Measurements from ENCODE around the gene DPH6. TPM values are rescaled to one million over a fixed set of nuclear protein-coding genes. Genes with fewer than 3 reads are reported as not detected.
"Not testable (repeated sequence)": the region's sequence is repeated elsewhere in the genome, so short reads cannot be mapped to it uniquely, and the experiment has no call there.

DPH6 gene
- total RNA-seq, 2 experiments from 2014 or later, result 20.0 to 20.5 TPM

DNA sequence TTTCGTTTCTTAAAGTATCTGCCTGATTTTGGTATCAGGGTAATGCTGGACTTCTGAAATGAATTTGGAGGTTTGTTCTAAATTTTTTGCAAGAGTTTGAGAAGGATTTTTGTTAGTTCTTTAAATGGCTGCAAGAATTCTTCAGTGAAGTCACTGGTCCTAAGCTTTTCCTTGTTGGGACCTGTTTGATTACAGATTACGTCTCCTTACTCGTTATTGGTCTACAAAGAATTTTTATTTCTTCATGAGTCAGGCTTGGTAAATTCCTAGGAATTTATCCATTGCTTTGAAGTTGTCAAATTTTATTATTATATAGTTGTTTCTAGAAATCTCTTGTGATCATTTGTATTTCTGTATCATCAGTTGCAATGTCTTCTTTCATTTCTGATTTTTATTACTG, 196.0 kb downstream of the DPH6 start:
- no peaks in the 10 kb centered on the region for H3K4me1 Mint-ChIP-seq (ENCODE audit: low read depth)
- DNase-seq, result no peak
- H3K9me3 Mint-ChIP-seq, result peaks cover 37% of the 10 kb centered on the region
- no peak overlapping the region for H3K27ac Mint-ChIP-seq
- no peak overlapping the region for H3K4me3 Mint-ChIP-seq
- no peaks in the 10 kb centered on the region for H3K36me3 Mint-ChIP-seq (ENCODE audit: low read depth)
- intact Hi-C loops (cut with micrococcal nuclease), result no loop called here
- H3K27me3 Mint-ChIP-seq (ENCODE audit: low read depth), result no peaks in the 10 kb centered on the region
- CTCF ChIA-PET, result no interaction called here

DNA sequence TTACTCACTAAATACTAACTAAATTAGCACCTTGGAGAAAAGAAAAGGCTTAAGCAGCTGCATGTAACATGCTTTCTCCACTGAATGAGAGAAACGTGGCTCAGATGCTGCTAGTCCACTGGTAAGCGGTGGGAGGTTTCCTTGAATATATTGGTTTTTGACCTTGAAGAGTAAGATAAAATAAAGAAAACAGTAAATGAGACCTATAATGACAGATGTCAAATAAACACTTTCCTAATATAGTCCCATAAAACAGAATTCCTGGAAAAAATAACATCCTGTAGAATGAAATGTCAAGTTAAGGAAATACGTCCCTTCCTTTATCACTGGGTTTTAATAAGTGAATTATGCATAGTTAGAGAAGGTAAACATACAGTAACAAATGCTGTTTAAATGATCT, 215.0 kb downstream of the DPH6 start:
- intact Hi-C loops (cut with micrococcal nuclease), result no loop called here
- CTCF ChIA-PET, result no interaction called here

DNA sequence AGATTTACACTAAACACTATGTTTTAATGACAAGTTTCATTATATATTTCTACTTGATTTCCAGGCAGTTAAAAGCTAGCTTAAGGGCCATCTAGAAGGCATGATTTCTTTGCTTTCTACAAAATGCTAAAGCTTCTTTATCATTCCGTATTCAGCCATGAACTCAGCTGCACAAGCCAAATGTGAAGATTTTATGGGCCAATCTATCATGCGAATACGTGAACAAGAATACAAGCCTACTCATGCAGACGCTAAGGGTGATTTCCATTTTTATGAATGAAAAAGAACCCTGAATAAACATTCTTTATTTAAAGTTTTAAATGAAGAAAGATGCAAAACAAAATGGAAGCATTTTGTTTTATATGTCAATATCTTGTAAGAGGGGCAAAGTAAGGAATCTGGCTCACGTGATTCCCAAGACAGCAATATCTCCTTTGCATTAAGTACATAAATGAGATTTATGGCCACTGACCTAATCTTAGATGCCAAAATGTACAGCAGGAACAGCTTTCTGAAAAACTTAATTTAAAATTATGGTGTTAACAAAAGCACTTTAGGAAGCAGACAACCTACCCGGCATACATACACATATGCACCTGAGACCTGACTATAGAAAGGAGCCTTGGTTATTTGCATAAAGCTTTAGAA, 215.8 kb downstream of the DPH6 start:
- Mint-ChIP-seq H3K27ac (no peak overlapping the region), H3K27me3 (ENCODE audit: low read depth) (no peaks in the 10 kb centered on the region), H3K9me3 (no peaks in the 10 kb centered on the region), H3K4me1 (ENCODE audit: low read depth) (no peaks in the 10 kb centered on the region), H3K4me3 (no peak overlapping the region), H3K36me3 (ENCODE audit: low read depth) (peaks cover 2% of the 10 kb centered on the region)
- intact Hi-C loops (cut with micrococcal nuclease), result no loop called here
- no peak for DNase-seq
- CTCF ChIA-PET, result no interaction called here

More for the DNA sequence above, 215.0 kb downstream of the DPH6 start:
- H3K27ac Mint-ChIP-seq, result no peak overlapping the region
- no peak overlapping the region for H3K4me3 Mint-ChIP-seq
- DNase-seq, result no peak
- peaks cover 2% of the 10 kb centered on the region for H3K36me3 Mint-ChIP-seq (ENCODE audit: low read depth)
- peaks cover 3% of the 10 kb centered on the region for H3K9me3 Mint-ChIP-seq
- H3K27me3 Mint-ChIP-seq (ENCODE audit: low read depth), result no peaks in the 10 kb centered on the region
- H3K4me1 Mint-ChIP-seq (ENCODE audit: low read depth), result no peaks in the 10 kb centered on the region

DNA sequence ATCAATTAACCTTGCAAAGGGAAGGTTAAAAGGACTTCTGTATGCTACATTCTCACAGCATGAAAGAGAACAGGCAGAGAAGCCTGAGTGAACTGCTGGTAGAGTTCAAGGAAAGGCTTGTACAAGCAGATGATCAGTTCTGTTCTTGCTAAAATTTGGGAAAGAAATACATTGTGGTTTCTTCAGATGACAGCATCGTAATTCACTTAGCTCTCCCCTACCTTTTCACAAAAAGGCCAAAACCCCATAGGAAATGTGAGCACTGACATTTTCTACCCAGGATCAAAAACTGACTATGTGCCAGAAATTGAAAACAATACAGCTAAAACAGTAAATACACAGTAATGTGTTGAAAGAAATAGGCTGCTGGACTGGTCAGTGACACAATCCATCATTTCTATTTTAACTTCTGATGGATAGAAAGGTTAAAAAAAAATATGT, 216.4 kb downstream of the DPH6 start:
- peaks cover 2% of the 10 kb centered on the region for H3K36me3 Mint-ChIP-seq (ENCODE audit: low read depth)
- no peaks in the 10 kb centered on the region for H3K9me3 Mint-ChIP-seq
- H3K4me3 Mint-ChIP-seq, result no peak overlapping the region
- CTCF ChIA-PET, result interaction anchor here (0.7 kb wide), 1 partner anchor 90 kb away, joined by 4 read pairs; no protein-coding TSS in a partner anchor
- no peaks in the 10 kb centered on the region for H3K27me3 Mint-ChIP-seq (ENCODE audit: low read depth)
- no peak for DNase-seq
- no peaks in the 10 kb centered on the region for H3K4me1 Mint-ChIP-seq (ENCODE audit: low read depth)
- H3K27ac Mint-ChIP-seq, result no peak overlapping the region
- intact Hi-C loops (cut with micrococcal nuclease), result no loop called here

DNA sequence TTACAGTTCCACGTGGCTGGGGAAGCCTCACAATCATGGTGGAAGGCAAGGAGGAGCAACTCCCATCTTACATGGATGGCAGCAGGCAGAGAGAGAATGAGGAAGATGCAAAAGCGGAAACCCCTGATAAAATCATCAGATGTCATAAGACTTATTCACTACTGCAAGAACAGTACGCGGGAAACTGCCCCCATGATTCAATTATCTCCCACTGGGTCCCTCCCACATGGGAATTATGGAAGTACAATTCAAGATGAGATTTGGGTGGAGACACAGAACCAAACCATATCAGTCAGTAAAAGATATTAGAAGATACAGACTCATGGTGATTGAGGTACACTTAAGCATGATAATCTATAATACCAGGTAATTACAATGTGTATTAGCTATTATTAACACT, 217.1 kb downstream of the DPH6 start:
- DNase-seq; H3K27me3 Mint-ChIP-seq (ENCODE audit: low read depth); intact Hi-C loops (cut with micrococcal nuclease); H3K36me3 Mint-ChIP-seq (ENCODE audit: low read depth); H3K4me1 Mint-ChIP-seq (ENCODE audit: low read depth); H3K4me3 Mint-ChIP-seq; H3K9me3 Mint-ChIP-seq; H3K27ac Mint-ChIP-seq: not testable (repeated sequence)
- CTCF ChIA-PET, result interaction anchor here (0.7 kb wide), 1 partner anchor 91 kb away, joined by 4 read pairs; no protein-coding TSS in a partner anchor

DNA sequence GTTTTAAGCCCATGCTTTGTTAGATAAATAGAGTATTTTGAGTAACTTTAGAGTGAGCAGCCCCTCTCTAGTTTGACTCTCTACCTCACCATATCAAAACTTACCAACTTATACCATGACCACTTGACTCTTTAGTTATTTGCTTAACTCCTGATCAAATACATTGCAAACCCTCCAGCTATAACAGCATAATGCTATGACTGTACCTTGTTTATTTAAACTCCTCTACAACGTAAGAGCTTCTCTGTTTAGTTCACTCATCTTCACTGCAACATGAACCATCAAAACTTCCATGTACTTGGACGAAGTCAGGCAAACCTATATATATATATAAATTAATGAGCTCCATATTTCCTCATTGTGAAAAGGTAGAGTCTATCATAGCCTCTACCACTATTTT, 218.2 kb downstream of the DPH6 start:
- intact Hi-C loops (cut with micrococcal nuclease), result no loop called here
- no peak for DNase-seq
- H3K4me3 Mint-ChIP-seq, result no peak overlapping the region
- peaks cover 2% of the 10 kb centered on the region for H3K36me3 Mint-ChIP-seq (ENCODE audit: low read depth)
- no peaks in the 10 kb centered on the region for H3K4me1 Mint-ChIP-seq (ENCODE audit: low read depth)
- no peak overlapping the region for H3K27ac Mint-ChIP-seq
- H3K27me3 Mint-ChIP-seq (ENCODE audit: low read depth), result no peaks in the 10 kb centered on the region
- CTCF ChIA-PET, result no interaction called here
- H3K9me3 Mint-ChIP-seq, result no peaks in the 10 kb centered on the region

DNA sequence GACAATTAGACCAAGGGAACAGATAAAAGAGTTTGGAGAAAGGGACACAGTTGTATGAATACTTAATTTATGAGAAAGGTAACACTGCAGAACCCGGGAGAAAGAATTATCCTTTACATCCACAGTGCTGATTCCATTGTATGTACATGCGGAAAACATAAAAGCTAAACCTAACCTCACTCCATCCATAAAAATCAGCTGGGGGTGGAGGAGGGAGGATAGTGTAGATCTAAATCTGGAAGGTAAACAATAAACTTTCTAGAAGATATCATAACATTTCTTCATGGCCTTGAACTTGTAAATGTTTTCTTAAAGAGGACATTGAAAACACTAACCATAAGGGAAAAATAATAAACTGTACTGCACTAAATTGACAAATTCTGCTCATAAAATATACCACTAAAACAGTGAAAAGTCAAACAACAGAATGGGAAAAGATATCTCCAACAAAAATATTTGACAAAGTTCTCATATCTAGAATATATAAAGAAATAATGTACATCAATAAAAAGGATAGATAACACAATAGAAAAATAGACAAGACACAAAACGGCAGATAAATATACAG, 220.5 kb downstream of the DPH6 start:
- no peak overlapping the region for H3K4me3 Mint-ChIP-seq
- DNase-seq, result no peak
- CTCF ChIA-PET, result no interaction called here
- no peak overlapping the region for H3K27ac Mint-ChIP-seq
- no peaks in the 10 kb centered on the region for H3K4me1 Mint-ChIP-seq (ENCODE audit: low read depth)
- no peaks in the 10 kb centered on the region for H3K27me3 Mint-ChIP-seq (ENCODE audit: low read depth)
- no peaks in the 10 kb centered on the region for H3K9me3 Mint-ChIP-seq
- H3K36me3 Mint-ChIP-seq (ENCODE audit: low read depth), result peaks cover 2% of the 10 kb centered on the region
- intact Hi-C loops (cut with micrococcal nuclease), result no loop called here

DNA sequence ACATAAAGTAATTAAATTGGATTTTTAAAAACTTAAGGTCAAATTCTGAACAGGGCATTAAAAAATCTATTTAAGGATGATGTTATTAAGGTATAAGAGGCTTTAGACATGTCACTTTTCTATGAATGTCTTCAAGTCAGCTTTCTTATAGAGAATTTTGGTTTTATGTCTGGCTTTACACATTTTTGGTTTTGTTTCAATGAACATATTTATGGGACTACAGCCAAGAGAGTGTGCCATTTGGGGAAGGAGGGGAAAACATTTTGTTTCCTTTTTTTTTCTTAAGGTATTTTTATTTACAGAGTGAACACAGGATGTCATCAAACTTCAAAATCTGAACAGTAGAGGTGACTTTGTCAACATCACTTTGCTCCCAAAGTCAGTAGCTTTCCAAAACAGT, 222.8 kb downstream of the DPH6 start:
- CTCF ChIA-PET, result no interaction called here
- no peaks in the 10 kb centered on the region for H3K9me3 Mint-ChIP-seq
- DNase-seq, result no peak
- H3K4me1 Mint-ChIP-seq (ENCODE audit: low read depth), result no peaks in the 10 kb centered on the region
- no peak overlapping the region for H3K27ac Mint-ChIP-seq
- H3K4me3 Mint-ChIP-seq, result no peak overlapping the region
- H3K27me3 Mint-ChIP-seq (ENCODE audit: low read depth), result no peaks in the 10 kb centered on the region
- peaks cover 1% of the 10 kb centered on the region for H3K36me3 Mint-ChIP-seq (ENCODE audit: low read depth)
- intact Hi-C loops (cut with micrococcal nuclease), result no loop called here

DNA sequence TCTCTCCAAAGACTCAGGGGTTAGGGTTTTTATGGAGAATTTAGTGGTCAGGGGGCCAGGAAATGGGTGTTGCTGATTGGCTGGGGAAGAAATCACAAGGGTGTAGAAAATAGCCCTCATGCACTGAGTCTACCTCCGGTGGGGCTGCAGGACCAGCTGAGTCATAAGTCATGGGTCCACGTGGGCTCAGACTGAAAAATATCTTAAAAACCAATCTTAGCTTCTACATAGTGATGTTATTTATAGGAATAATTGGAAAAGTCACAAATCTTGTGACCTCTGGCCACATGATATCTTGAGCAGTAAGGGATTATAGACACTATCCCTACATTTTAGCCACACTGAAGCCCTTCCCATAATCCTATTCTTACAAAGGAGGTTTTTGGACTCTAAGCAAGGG, 224.0 kb downstream of the DPH6 start:
- peaks cover 1% of the 10 kb centered on the region for H3K36me3 Mint-ChIP-seq (ENCODE audit: low read depth)
- CTCF ChIA-PET, result no interaction called here
- no peaks in the 10 kb centered on the region for H3K4me1 Mint-ChIP-seq (ENCODE audit: low read depth)
- H3K27me3 Mint-ChIP-seq (ENCODE audit: low read depth), result no peaks in the 10 kb centered on the region
- intact Hi-C loops (cut with micrococcal nuclease), result no loop called here
- H3K27ac Mint-ChIP-seq, result no peak overlapping the region
- no peak for DNase-seq
- H3K9me3 Mint-ChIP-seq, result no peaks in the 10 kb centered on the region
- H3K4me3 Mint-ChIP-seq, result no peak overlapping the region

DNA sequence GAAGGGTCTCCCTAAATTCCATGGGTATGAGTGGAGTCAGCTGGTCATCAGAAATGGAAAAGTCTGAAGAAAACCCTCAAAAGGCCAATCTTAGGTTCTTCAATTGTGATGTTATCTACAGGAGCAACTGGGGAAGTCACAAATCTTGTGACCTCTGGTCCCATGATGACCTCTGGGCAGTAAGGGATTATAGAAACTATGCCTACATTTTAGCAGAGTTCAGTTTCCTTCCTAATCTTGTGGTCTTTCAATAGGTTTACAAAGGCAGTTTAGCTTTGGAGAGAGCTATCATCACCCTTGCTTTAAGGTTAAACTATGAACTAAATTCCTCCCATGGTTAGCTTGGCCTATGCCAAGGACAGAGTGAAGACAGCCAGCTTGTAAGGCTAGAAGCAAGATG, 225.1 kb downstream of the DPH6 start:
- CTCF ChIA-PET, result no interaction called here
- peaks cover 4% of the 10 kb centered on the region for H3K36me3 Mint-ChIP-seq (ENCODE audit: low read depth)
- DNase-seq, result no peak
- peaks cover 2% of the 10 kb centered on the region for H3K9me3 Mint-ChIP-seq
- no peak overlapping the region for H3K27ac Mint-ChIP-seq
- no peak overlapping the region for H3K4me3 Mint-ChIP-seq
- no peaks in the 10 kb centered on the region for H3K27me3 Mint-ChIP-seq (ENCODE audit: low read depth)
- no peaks in the 10 kb centered on the region for H3K4me1 Mint-ChIP-seq (ENCODE audit: low read depth)
- intact Hi-C loops (cut with micrococcal nuclease), result no loop called here

Small RNAs within 50 kb of the gene (microRNA-seq; reads per million reads assigned to microRNA genes)
- gene MIR3942 (ENCODE audit: borderline microRNAs expressed, borderline replicate concordance), result not detected
